Liver (tissue), 9 donors: ENCODE measurements around the gene OSMR. TPM values are rescaled to one million over a fixed set of nuclear protein-coding genes. Genes with fewer than 3 reads are reported as not detected.

Source experiments
- DNase-seq: peaks from one replicate; pipeline ENCODE4 v3.0.0-alpha.2; 2017; ENCODE audit warnings: low spot score
- H3K27ac ChIP-seq, 2 donors: one replicate each; pipeline ENCODE4 v1.7.0; 2013; ENCODE audit warnings: inconsistent platforms in 2 of 2, low read length in 2 of 2, control low read depth in 1 of 2, low read depth in 1 of 2, mild to moderate bottlenecking in 1 of 2
- H3K27me3 ChIP-seq, 4 donors: one replicate each; pipeline versions ENCODE4 v1.6.1 to v1.7.0; 2013; ENCODE audit warnings: low read length in 3 of 4, inconsistent platforms in 1 of 4, mild to moderate bottlenecking in 1 of 4, moderate library complexity in 1 of 4; ENCODE audit not compliant: control insufficient read depth in 4 of 4, insufficient read depth in 4 of 4
- H3K36me3 ChIP-seq, 4 donors: one replicate each; pipeline versions ENCODE4 v1.6.1 to v1.7.0; 2013; ENCODE audit warnings: low read length in 3 of 4, mild to moderate bottlenecking in 3 of 4, low read depth in 1 of 4, moderate library complexity in 1 of 4; ENCODE audit not compliant: control insufficient read depth in 4 of 4, insufficient read depth in 3 of 4
- H3K4me1 ChIP-seq, 4 donors: one replicate each; pipeline versions ENCODE4 v1.6.1 to v1.7.0; 2013; ENCODE audit warnings: low read length in 3 of 4, mild to moderate bottlenecking in 3 of 4, moderate library complexity in 1 of 4; ENCODE audit not compliant: control insufficient read depth in 4 of 4, insufficient read depth in 4 of 4
- H3K4me3 ChIP-seq, 3 donors: one replicate each; pipeline versions ENCODE4 v1.6.1 to v1.7.0; 2013; ENCODE audit warnings: low read length in 3 of 3, control low read depth in 1 of 3, low read depth in 1 of 3, mild to moderate bottlenecking in 1 of 3
- H3K9ac ChIP-seq, 2 donors: one replicate each; pipeline ENCODE4 v1.7.0; 2013; ENCODE audit warnings: low read length in 2 of 2, mild to moderate bottlenecking in 2 of 2, moderate library complexity in 2 of 2, control low read depth in 1 of 2, low read depth in 1 of 2
- H3K9me3 ChIP-seq, 4 donors: one replicate each; pipeline versions ENCODE4 v1.6.1 to v1.7.0; 2013; ENCODE audit warnings: low read length in 3 of 4; ENCODE audit not compliant: control insufficient read depth in 4 of 4
- ATF3 ChIP-seq: IDR thresholded peaks from 2 replicates; pipeline ENCODE4 v1.6.1; 2016; ENCODE audit warnings: antibody characterized with exemption
- GABPA ChIP-seq, 2 donors: IDR thresholded peaks in 1 of 2; conservative IDR thresholded peaks in 1 of 2; 2 replicates each; pipeline ENCODE4 v1.6.1; 2016; ENCODE audit warnings: antibody characterized with exemption in 2 of 2, mild to moderate bottlenecking in 1 of 2, moderate library complexity in 1 of 2
- HNF4A ChIP-seq, 2 donors: conservative IDR thresholded peaks; 2 replicates each; pipeline ENCODE4 v1.6.1; 2016; ENCODE audit warnings: antibody characterized with exemption in 2 of 2, mild to moderate bottlenecking in 2 of 2
- JUND ChIP-seq, 2 donors: IDR thresholded peaks; 2 replicates each; pipeline ENCODE4 v1.6.1; 2016; ENCODE audit warnings: antibody characterized with exemption in 2 of 2
- REST ChIP-seq: IDR thresholded peaks from 2 replicates; pipeline ENCODE4 v1.6.1; 2016; ENCODE audit warnings: antibody characterized with exemption, mild to moderate bottlenecking
- TAF1 ChIP-seq: conservative IDR thresholded peaks from 2 replicates; pipeline ENCODE4 v1.6.1; 2016; ENCODE audit warnings: antibody characterized with exemption, mild to moderate bottlenecking
- ZBTB33 ChIP-seq: IDR thresholded peaks from 2 replicates; pipeline ENCODE4 v1.6.1; 2016; ENCODE audit warnings: antibody characterized with exemption
- WGBS: extraction: QIAGEN DNeasy Blood & Tissue Kit; methylation state at CpG from one replicate; pipeline ENCODE4 v1.1.7; 2013; 5-methylcytosine and 5-hydroxymethylcytosine counted together
- polyA plus RNA-seq, 2 donors: library from polyadenylated mRNA; stranded (reverse) in 1 of 2; unstranded in 1 of 2; fragments of 200-250 nt in 1 of 2; fragments of >200 nt in 1 of 2; fragmentation: Nextera tagmentation in 1 of 2; extraction: Ambion mirVana in 1 of 2; gene quantifications; one replicate each; pipeline versions ENCODE4 v1.2.1 to v1.2.3, GENCODE V29; 2013 to 2015
- total RNA-seq, 2 donors: library from RNA; depleted of rRNA; stranded (reverse); fragments of >200 nt; gene quantifications; one replicate each; pipeline ENCODE4 v1.2.3, GENCODE V29; 2014
- donor health status: healthy.
- donor health status: healthy.
- donor health status: healthy.
- donor health status: healthy.
- donor health status: healthy.

Gene OSMR
- total and polyA plus RNA-seq, 4 donors, result 4.3 to 34.5 (median 11.7) TPM

GRCh38 chr5:38867032-38867398 is 21.2 kb downstream of the OSMR start:
- H3K36me3 ChIP-seq, result peaks cover 0 to 6% (median 0%) of the 10 kb centered on the region in 4 donors
- TF ChIP-seq HNF4A (conservative IDR thresholded peaks at IDR 0.05) (no peak), REST (no peak), ZBTB33 (no peak), ATF3 (no peak)
- 90% methylated on average over 1 of the region's 1 CpG for WGBS
- no peak overlapping the region for H3K9ac ChIP-seq
- no peaks in the 10 kb centered on the region for H3K27me3 ChIP-seq
- H3K9me3 ChIP-seq, result no peaks in the 10 kb centered on the region
- no peak overlapping the region for H3K27ac ChIP-seq
- no peak overlapping the region for H3K4me3 ChIP-seq
- no peak for DNase-seq
- peaks cover 0 to 2% (median 0%) of the 10 kb centered on the region in 4 donors for H3K4me1 ChIP-seq

GRCh38 chr5:38867416-38867815 is 21.6 kb downstream of the OSMR start:
- DNase-seq, result no peak

GRCh38 chr5:38870595-38870994 is 24.8 kb downstream of the OSMR start:
- no peaks in the 10 kb centered on the region for H3K27me3 ChIP-seq
- H3K27ac ChIP-seq, result no peak overlapping the region
- H3K4me3 ChIP-seq, result no peak overlapping the region
- no peaks in the 10 kb centered on the region for H3K9me3 ChIP-seq
- no peak overlapping the region for H3K9ac ChIP-seq
- WGBS, result 92% methylated on average over 1 of the region's 1 CpG
- TF ChIP-seq JUND (IDR thresholded peaks at IDR 0.05) (no peak), GABPA (IDR thresholded peaks at IDR 0.05 in 1 of 2, conservative IDR thresholded peaks at IDR 0.05 in 1 of 2) (no peak)
- peaks cover 0 to 6% (median 2%) of the 10 kb centered on the region in 4 donors for H3K36me3 ChIP-seq
- DNase-seq, result no peak
- peaks cover 0 to 2% (median 0%) of the 10 kb centered on the region in 4 donors for H3K4me1 ChIP-seq

More at GRCh38 chr5:38867416-38867815, 21.6 kb downstream of the OSMR start:
- Histone ChIP-seq H3K27ac (no peak overlapping the region), H3K36me3 (peaks cover 0 to 6% (median 0%) of the 10 kb centered on the region in 4 donors), H3K4me3 (no peak overlapping the region), H3K4me1 (peaks cover 0 to 2% (median 0%) of the 10 kb centered on the region in 4 donors), H3K9me3 (no peaks in the 10 kb centered on the region), H3K9ac (no peak overlapping the region), H3K27me3 (no peaks in the 10 kb centered on the region)
- no peak for TF ChIP-seq ATF3
- TF ChIP-seq TAF1, result no peak
- 90% methylated on average over 5 of the region's 5 CpGs for WGBS
